Skeletal muscle satellite cell (primary cell): Measurements from ENCODE around the gene POLD4.

Source experiments
- H3K27me3 ChIP-seq: 2 replicates; pipeline ENCODE4 v1.7.0; 2013; ENCODE audit warnings: low read length; ENCODE audit not compliant: control insufficient read depth, insufficient read depth
- H3K36me3 ChIP-seq: 2 replicates; pipeline ENCODE4 v1.7.0; 2013; ENCODE audit warnings: mild to moderate bottlenecking, control low read depth, low read length; ENCODE audit not compliant: insufficient read depth
- H3K4me1 ChIP-seq: 2 replicates; pipeline ENCODE4 v1.7.0; 2013; ENCODE audit warnings: low read length; ENCODE audit not compliant: control insufficient read depth, insufficient read depth
- H3K4me2 ChIP-seq: 2 replicates; pipeline ENCODE4 v1.7.0; 2013; ENCODE audit warnings: mild to moderate bottlenecking, low read length
- H3K4me3 ChIP-seq: 2 replicates; pipeline ENCODE4 v1.7.0; 2013; ENCODE audit warnings: low read length
- H3K9ac ChIP-seq: 2 replicates; pipeline ENCODE4 v1.7.0; 2013; ENCODE audit warnings: mild to moderate bottlenecking, low read depth, low read length, moderate library complexity
- H3K9me3 ChIP-seq: replicated peaks from 2 replicates; pipeline ENCODE4 v1.7.0; 2013; ENCODE audit warnings: mild to moderate bottlenecking, control low read depth, low read length

Gene POLD4

GRCh38 chr11:67384851-67385366, 31.6 kb upstream of the POLD4 start:
- Histone ChIP-seq H3K9ac (no peak overlapping the region), H3K4me1 (peaks cover 17% of the 10 kb centered on the region), H3K27me3 (no peaks in the 10 kb centered on the region), H3K36me3 (no peaks in the 10 kb centered on the region), H3K4me3 (peak overlapping the region; percentile 4), H3K9me3 (no peaks in the 10 kb centered on the region), H3K4me2 (peak overlapping the region; percentile 51)

- no peaks in the 10 kb centered on the region for H3K9me3 ChIP-seq
- H3K9ac ChIP-seq, result no peak overlapping the region
- H3K36me3 ChIP-seq, result no peaks in the 10 kb centered on the region
- no peak overlapping the region for H3K4me3 ChIP-seq
- no peaks in the 10 kb centered on the region for H3K27me3 ChIP-seq
- no peak overlapping the region for H3K4me2 ChIP-seq
- peaks cover 38% of the 10 kb centered on the region for H3K4me1 ChIP-seq
These were observed 29.2 kb upstream of the POLD4 start for GRCh38 chr11:67382276-67383136.

- no peaks in the 10 kb centered on the region for H3K27me3 ChIP-seq
- no peak overlapping the region for H3K4me3 ChIP-seq
- H3K36me3 ChIP-seq, result no peaks in the 10 kb centered on the region
- peaks cover 46% of the 10 kb centered on the region for H3K4me1 ChIP-seq
- no peak overlapping the region for H3K9ac ChIP-seq
- no peaks in the 10 kb centered on the region for H3K9me3 ChIP-seq
- no peak overlapping the region for H3K4me2 ChIP-seq
These were observed 28.1 kb upstream of the POLD4 start for GRCh38 chr11:67381244-67381972.

- peak overlapping the region; percentile 36 for H3K4me2 ChIP-seq
- H3K36me3 ChIP-seq, result no peaks in the 10 kb centered on the region
- peaks cover 54% of the 10 kb centered on the region for H3K4me1 ChIP-seq
- H3K27me3 ChIP-seq, result no peaks in the 10 kb centered on the region
- H3K4me3 ChIP-seq, result no peak overlapping the region
- no peaks in the 10 kb centered on the region for H3K9me3 ChIP-seq
- H3K9ac ChIP-seq, result peak overlapping the region; percentile 39
These were observed 26.0 kb upstream of the POLD4 start for GRCh38 chr11:67379061-67380058.

GRCh38 chr11:67378544-67378943, 25.2 kb upstream of the POLD4 start:
- no peaks in the 10 kb centered on the region for H3K27me3 ChIP-seq
- no peak overlapping the region for H3K9ac ChIP-seq
- H3K4me1 ChIP-seq, result peaks cover 53% of the 10 kb centered on the region
- no peak overlapping the region for H3K4me2 ChIP-seq
- H3K9me3 ChIP-seq, result no peaks in the 10 kb centered on the region
- H3K4me3 ChIP-seq, result no peak overlapping the region
- H3K36me3 ChIP-seq, result no peaks in the 10 kb centered on the region

- Histone ChIP-seq H3K4me1 (peaks cover 50% of the 10 kb centered on the region), H3K4me2 (no peak overlapping the region), H3K4me3 (no peak overlapping the region), H3K27me3 (no peaks in the 10 kb centered on the region), H3K9ac (no peak overlapping the region), H3K9me3 (no peaks in the 10 kb centered on the region), H3K36me3 (no peaks in the 10 kb centered on the region)
These were observed 23.8 kb upstream of the POLD4 start for GRCh38 chr11:67376873-67377808.

- Histone ChIP-seq H3K36me3 (no peaks in the 10 kb centered on the region), H3K4me3 (no peak overlapping the region), H3K9me3 (no peaks in the 10 kb centered on the region), H3K4me2 (no peak overlapping the region), H3K27me3 (no peaks in the 10 kb centered on the region), H3K9ac (no peak overlapping the region), H3K4me1 (peaks cover 55% of the 10 kb centered on the region)
These were observed 22.9 kb upstream of the POLD4 start for GRCh38 chr11:67376063-67376820.

GRCh38 chr11:67375320-67376055, 22.1 kb upstream of the POLD4 start:
- no peaks in the 10 kb centered on the region for H3K9me3 ChIP-seq
- peaks cover 63% of the 10 kb centered on the region for H3K4me1 ChIP-seq
- peak overlapping the region; percentile 96 for H3K9ac ChIP-seq
- no peaks in the 10 kb centered on the region for H3K27me3 ChIP-seq
- no peaks in the 10 kb centered on the region for H3K36me3 ChIP-seq
- no peak overlapping the region for H3K4me3 ChIP-seq
- peak overlapping the region; percentile 44 for H3K4me2 ChIP-seq

- H3K4me2 ChIP-seq, result peak overlapping the region; percentile 74
- peak overlapping the region; percentile 79 for H3K4me3 ChIP-seq
- no peaks in the 10 kb centered on the region for H3K36me3 ChIP-seq
- peak overlapping the region; percentile 96 for H3K9ac ChIP-seq
- H3K27me3 ChIP-seq, result no peaks in the 10 kb centered on the region
- peaks cover 68% of the 10 kb centered on the region for H3K4me1 ChIP-seq
- H3K9me3 ChIP-seq, result no peaks in the 10 kb centered on the region
These were observed 21.4 kb upstream of the POLD4 start for GRCh38 chr11:67374571-67375281.
